Fibroblast of mammary gland (primary cell): Measurements from ENCODE around the gene NT5DC2.

Experiments used
- DNase-seq: peaks from one replicate; pipeline ENCODE4 v3.0.0-alpha.2; 2010; ENCODE audit warnings: low read depth
- H3K4me3 ChIP-seq: 2 replicates; pipeline ENCODE4 v1.5.1; 2011; ENCODE audit warnings: low read depth, mild to moderate bottlenecking, low read length, moderate library complexity; ENCODE audit not compliant: control insufficient read depth
- CTCF ChIP-seq: conservative IDR thresholded peaks from 2 replicates; pipeline ENCODE4 v1.5.1; 2011; ENCODE audit warnings: low read depth, low read length, inconsistent platforms; ENCODE audit not compliant: control insufficient read depth, insufficient read depth

Gene NT5DC2

DNA sequence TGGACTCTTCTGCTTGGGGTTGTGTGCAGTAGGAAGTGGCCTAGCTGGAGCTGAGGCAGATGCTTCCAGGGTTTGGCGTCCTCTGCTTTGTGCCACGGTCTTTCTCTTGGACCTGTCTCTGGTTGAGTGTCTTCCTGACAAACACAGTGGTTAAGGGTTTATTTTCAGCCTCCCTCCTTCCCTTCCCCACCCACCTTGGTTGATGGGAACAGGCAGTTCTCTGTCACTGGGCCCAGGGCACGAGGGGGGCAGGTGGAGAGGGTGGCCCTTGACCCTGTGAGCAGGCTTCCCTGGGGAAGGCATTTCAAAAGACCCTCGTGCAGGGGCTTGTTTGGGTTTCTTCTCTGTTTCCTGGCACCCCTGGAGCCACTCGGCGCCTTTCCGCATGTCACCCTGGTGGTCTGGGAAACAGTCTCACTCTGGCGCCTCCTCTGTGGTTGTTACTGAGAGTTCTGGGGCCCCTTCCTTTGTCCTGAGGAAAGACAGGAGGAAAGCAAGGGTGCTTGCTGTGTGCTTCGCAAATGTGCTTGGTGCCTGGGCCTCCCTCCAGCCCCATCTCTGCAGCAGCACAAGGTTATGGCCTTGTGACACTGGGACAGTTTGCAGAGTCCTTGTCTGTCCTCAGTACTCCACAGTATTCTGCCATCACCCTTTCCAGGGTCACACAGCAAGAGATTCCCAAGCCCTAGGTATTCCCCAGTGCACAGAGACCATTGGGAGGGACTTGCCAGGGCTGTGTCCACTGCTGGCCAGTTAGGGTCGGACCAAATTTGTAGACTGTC is 48.8 kb downstream of the NT5DC2 start:
- TF ChIP-seq CTCF, result no peak
- no peak for DNase-seq
- H3K4me3 ChIP-seq, result no peak overlapping the region

GRCh38 chr3:52483577-52484381 is 49.9 kb downstream of the NT5DC2 start:
- no peak overlapping the region for H3K4me3 ChIP-seq
- no peak for TF ChIP-seq CTCF
- DNase-seq, result peak; percentile 75

DNA sequence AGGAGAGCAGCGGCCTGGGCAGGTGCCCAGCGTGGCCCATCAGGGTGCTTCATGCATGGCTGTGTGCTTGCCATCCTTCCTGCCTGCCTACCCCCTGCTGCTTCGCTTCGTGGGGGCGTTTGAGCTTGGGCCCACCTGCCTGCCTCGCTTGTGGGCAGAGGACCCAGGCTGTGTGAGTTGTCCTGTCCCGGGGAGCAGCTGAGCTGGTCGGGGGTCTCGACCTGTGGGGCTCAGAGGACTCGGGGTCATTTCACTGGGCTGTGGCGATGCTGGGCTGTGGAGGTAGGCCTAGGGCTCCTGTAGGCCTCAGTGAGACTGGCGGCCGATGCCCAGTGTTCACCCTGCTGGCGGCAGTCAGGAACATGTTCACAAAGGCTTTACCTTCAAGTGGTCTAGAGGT is 50.6 kb downstream of the NT5DC2 start:
- TF ChIP-seq CTCF, result no peak
- H3K4me3 ChIP-seq, result no peak overlapping the region
- no peak for DNase-seq

GRCh38 chr3:52481819-52482521 is 51.7 kb downstream of the NT5DC2 start:
- TF ChIP-seq CTCF, result peak; percentile 41
- DNase-seq, result peak; percentile 34
- no peak overlapping the region for H3K4me3 ChIP-seq

- no peak overlapping the region for H3K4me3 ChIP-seq
- no peak for DNase-seq
- no peak for TF ChIP-seq CTCF
These were observed 52.6 kb downstream of the NT5DC2 start for GRCh38 chr3:52480768-52481715.
